ENCODE data around the gene SLC41A3.
"Not testable (repeated sequence)": the region's sequence is repeated elsewhere in the genome, so short reads cannot be mapped to it uniquely, and the experiment has no call there.

Gene SLC41A3

DNA sequence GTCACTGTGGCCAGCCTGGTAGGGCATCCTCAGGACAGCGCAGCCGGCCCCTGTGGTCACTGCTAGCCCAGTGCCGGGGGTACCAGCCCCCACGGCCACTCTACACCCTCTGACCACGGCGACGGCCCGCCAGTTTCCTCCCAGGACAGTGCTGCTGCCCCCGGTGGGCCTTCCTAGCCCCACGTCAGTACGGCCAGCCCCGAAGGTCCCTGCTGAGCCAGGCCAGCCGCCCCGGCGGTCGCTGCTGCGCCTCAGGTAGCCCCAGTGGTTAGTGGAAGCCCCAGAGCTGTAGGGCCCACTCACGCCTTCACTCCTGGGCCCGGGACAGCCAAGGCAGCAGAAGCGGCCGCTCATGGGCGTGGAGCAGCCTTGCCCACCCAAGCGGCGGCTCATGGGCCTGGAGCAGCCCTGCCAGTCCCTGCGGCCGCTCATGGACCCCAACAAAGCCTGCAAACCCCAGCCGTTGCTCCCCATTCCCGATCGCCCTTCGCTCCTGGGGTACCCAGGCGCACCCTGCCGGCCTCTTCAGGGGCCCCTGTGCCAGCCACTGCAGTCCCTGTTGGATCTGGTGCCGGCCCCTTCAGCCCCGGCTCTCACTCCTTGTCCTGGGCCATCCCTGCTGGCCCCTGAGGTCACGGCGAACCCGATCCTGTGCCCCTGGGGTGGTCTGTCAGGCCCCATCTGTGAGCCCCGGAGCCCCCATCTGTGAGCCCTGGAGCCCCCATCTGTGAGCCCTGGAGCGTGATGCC lies 124.4 kb downstream of the SLC41A3 start:
- DNase-seq (ENCODE audit: low read depth in 2 of 2, low spot score in 1 of 2) = no peak

DNA sequence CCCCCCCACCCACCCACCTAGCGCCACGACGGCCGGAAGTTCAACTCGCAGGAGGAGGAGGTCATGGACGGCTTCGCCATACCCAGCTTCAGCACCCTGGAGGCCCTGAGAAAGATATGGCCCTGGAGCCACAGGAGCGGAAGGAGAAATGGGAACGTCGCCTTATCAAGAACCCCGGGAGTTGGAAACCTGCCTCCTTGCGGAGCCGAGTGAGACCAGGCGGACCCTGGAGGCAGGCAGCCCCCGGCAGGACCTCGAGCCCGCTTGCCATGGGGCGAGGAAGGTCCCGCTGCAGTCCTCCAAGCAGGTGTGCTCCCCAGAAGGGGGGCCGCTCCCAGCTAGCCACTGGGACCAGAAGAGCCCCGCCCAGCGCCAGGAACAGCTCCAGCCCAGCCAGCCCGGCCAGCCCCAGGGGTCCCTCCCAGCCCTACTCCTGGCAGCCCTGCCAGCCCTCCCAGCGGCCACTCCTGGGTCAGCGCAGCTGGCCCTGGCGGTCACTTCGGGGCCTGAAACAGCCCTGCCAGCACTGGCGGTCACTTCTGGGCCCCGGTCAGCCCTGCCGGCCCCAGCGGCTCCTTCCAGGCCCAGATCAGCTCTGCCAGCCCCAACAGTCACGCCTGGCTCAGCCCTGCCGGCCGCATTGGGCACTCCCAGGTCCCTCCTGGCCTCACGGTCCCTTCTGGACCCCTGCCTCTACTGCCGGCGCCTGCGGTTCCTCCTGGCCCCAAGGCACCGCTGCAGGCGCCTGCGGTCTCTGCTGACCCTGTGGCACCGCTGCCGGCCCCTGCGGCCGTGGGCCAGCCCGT lies 125.2 kb downstream of the SLC41A3 start:
- DNase-seq (ENCODE audit: low read depth in 2 of 2, low spot score in 1 of 2) = no peak

DNA sequence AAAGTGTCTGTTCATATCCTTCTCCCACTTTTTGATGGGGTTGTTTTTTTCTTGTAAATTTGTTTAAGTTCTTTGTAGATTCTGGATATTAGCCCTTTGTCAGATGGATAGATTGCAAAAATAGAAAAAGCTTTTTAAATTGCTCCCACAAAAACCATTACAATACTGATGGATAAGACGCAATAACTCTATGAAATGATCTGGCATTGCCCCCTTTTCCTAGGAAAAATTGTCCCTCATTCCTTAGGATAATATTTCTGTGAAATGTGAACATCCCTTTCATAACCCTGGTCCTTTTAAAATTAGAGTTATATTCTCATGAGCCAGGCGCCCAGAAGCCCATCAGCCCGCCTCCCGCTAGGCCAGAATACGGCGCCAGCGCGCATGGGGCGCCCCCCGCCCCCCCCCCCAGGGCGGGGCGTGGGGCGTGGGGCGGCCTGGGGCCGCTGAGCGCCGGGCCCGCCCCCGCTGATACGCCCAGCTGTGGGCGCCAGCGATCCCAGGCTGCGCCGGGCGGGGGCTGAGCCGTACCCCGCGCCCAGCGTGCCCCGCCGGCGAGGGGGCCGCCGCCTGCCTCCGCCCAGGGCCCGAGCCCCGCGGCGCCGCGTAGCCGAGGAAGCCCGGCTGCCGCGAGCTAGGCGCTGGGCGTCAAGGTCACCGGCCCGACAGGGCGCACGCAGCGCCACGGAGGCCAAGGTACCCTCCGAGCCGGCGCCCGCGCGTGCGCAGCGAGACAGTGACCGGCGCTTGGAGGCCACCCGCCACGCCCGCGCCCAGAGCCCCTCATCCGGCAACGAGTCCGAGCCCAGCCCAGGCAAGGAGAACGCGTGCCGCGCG lies 126.0 kb downstream of the SLC41A3 start:
- no peak for DNase-seq (ENCODE audit: low read depth in 2 of 2, low spot score in 1 of 2)

DNA sequence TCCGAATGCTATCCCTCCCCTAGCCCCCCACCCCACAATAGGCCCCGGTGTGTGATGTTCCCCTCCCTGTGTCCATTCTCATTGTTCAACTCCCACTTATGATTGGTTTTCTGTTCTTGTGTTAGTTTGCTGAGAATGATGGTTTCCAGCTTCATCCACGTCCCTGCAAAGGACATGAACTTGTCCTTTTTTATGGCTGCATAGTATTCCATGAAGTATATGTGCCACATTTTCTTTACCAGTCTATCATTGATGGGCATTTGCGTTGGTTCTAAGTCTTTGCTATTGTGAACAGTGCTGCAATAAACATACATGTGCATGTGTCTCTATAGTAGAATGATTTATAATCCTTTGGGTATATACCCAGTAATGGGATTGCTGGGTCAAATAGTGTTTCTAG lies 126.9 kb downstream of the SLC41A3 start:
- not testable (repeated sequence) for DNase-seq (ENCODE audit: low read depth in 2 of 2, low spot score in 1 of 2)
